ENCODE results near the gene TLK2. TPM values are rescaled to one million over a fixed set of nuclear protein-coding genes. Genes with fewer than 3 reads are reported as not detected.
"Not testable (repeated sequence)": the region's sequence is repeated elsewhere in the genome, so short reads cannot be mapped to it uniquely, and the experiment has no call there.

TLK2 gene
- total RNA-seq (2021) (50.9 and 54.7 TPM in 2 replicates), Bru-seq, nascent RNA (percentile 86 among the genes with signal in this experiment), BruChase-seq, experiment 1, labeled RNA remaining after a 2-hour chase (percentile 78 among the genes with signal in this experiment), BruChase-seq, experiment 2, labeled RNA remaining after a 6-hour chase (percentile 74 among the genes with signal in this experiment)
- long read RNA-seq, transcript TLK2-202 (21 exons, 3,227 nt) = major isoform, 13 of 50 reads
- long read RNA-seq, transcript TLK2-203 (22 exons, 3,449 nt) = minor isoform, 5 of 50 reads
- long read RNA-seq, partial matches to known transcripts = 5 of 50 reads
- long read RNA-seq, other reads (novel, unspliced or antisense) = 25 of 50 reads

DNA sequence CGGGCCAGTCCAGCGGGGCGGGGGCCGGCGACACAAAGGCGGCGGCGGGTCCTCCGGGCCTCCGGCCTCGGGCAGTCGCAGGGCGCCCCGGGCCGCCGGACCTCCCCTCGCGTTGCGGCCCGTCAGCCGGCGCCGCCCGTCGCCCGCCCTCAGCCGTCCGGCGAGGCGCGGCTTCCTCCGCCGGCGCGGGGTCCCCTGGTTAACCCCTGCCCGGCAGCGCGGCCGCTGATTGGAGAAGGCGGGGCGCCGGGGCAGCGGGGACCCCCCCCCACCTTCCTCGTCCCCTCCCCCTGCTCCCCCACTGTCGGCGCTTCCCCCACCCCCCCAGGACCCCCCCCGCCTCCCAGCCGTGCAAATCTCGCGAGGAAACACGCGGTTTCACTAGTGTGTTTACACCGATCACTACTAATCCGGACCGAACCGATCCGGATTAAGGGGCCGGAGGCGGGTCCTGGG, at the start of gene TLK2:
TLK2 (plus strand) TSS at position 402 of the 456 bp plus-strand sequence. CDS start 2,301 bp downstream, outside the sequence.
- Histone ChIP-seq H3K27ac (ENCODE audit: low read depth, low read length, poor library complexity, severe bottlenecking) (peak within 1 kb of the TSS; percentile 84), H3K9me3 (ENCODE audit: low read depth, low read length, poor library complexity, severe bottlenecking) (no peaks in the 10 kb centered on the region), H3K4me3 (ENCODE audit: low read depth, low read length, poor library complexity, severe bottlenecking) (peak within 1 kb of the TSS; percentile 66), H3K27me3 (replicated peaks; ENCODE audit: insufficient read depth, low read depth, low read length, poor library complexity) (no peaks in the 10 kb centered on the region), H3K4me1 (ENCODE audit: insufficient read depth, low read length, poor library complexity, severe bottlenecking) (no peaks in the 10 kb centered on the region), H3K36me3 (ENCODE audit: insufficient read depth, low read length, poor library complexity, severe bottlenecking) (no peaks in the 10 kb centered on the region)
- no TSS peak for BruUV-seq (replicated peaks)
- POLR2A ChIA-PET (ENCODE audit: low non-redundant PET) = no interaction called here
- DNase-seq (ENCODE audit: low spot score) = peak; percentile 86
- TF ChIP-seq EZH2 (IDR thresholded peaks at IDR 0.05; ENCODE audit: borderline replicate concordance, low read depth, low read length, poor library complexity, severe bottlenecking) (no peak), CTCF (conservative IDR thresholded peaks at IDR 0.05; ENCODE audit: low read depth, low read length) (no peak)
- CTCF ChIA-PET = no interaction called here
- intact Hi-C loops (cut with micrococcal nuclease; ENCODE audit: unreplicated experiment) = no loop called here

DNA sequence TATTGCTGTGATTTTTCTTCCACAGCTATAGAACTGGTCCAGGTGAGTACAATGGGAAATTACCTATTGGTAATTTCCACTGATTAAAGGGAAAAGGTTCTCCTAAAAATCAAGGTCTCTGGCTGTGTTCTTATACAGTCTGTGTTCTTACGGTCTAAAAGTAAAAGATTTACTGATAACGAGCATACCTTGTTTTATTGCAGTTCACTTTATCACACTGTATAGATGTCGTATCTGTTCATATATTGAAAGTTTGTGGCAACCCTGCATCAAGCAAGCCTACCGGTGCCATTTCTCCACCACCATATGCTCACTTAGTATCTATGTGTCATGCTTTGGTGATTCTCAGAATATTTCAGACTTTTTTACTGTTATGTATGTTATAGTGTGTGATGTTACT, 43.4 kb upstream of the TLK2 start:
- BruUV-seq (replicated peaks); POLR2A ChIA-PET (ENCODE audit: low non-redundant PET); H3K27me3 ChIP-seq (replicated peaks; ENCODE audit: insufficient read depth, low read depth, low read length, poor library complexity); H3K4me1 ChIP-seq (ENCODE audit: insufficient read depth, low read length, poor library complexity, severe bottlenecking); intact Hi-C loops (cut with micrococcal nuclease; ENCODE audit: unreplicated experiment); H3K36me3 ChIP-seq (ENCODE audit: insufficient read depth, low read length, poor library complexity, severe bottlenecking); CTCF ChIA-PET; H3K9me3 ChIP-seq (ENCODE audit: low read depth, low read length, poor library complexity, severe bottlenecking); DNase-seq (ENCODE audit: low spot score); H3K27ac ChIP-seq (ENCODE audit: low read depth, low read length, poor library complexity, severe bottlenecking); H3K4me3 ChIP-seq (ENCODE audit: low read depth, low read length, poor library complexity, severe bottlenecking): not testable (repeated sequence)

DNA sequence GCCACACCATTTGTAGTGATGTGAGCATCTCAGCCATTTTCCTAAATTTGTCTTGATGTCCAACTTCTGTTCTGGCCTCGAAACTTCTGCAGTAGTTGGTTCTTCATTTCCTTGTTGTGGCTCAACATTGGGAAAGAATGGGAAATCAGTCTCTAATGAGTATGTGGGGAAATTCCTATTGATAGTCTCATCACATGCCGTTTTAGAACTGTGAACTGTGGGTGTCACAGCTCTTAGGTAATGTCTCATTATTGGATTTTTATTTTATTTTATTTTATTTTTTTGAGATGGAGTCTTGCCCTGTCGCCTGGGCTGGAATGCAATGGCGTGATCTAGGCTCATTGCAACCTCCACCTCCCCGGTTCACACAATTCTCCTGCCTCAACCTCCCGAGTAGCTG, 37.4 kb upstream of the TLK2 start:
- H3K4me3 ChIP-seq (ENCODE audit: low read depth, low read length, poor library complexity, severe bottlenecking); intact Hi-C loops (cut with micrococcal nuclease; ENCODE audit: unreplicated experiment); DNase-seq (ENCODE audit: low spot score); POLR2A ChIA-PET (ENCODE audit: low non-redundant PET); H3K27ac ChIP-seq (ENCODE audit: low read depth, low read length, poor library complexity, severe bottlenecking); H3K4me1 ChIP-seq (ENCODE audit: insufficient read depth, low read length, poor library complexity, severe bottlenecking); CTCF ChIA-PET; BruUV-seq (replicated peaks); H3K9me3 ChIP-seq (ENCODE audit: low read depth, low read length, poor library complexity, severe bottlenecking); H3K27me3 ChIP-seq (replicated peaks; ENCODE audit: insufficient read depth, low read depth, low read length, poor library complexity): not testable (repeated sequence)
- H3K36me3 ChIP-seq (ENCODE audit: insufficient read depth, low read length, poor library complexity, severe bottlenecking) = peaks cover 12% of the 10 kb centered on the region

GRCh38 chr17:62444063-62444462, 34.6 kb upstream of the TLK2 start:
- H3K4me3 ChIP-seq (ENCODE audit: low read depth, low read length, poor library complexity, severe bottlenecking) = no peak overlapping the region
- H3K27me3 ChIP-seq (replicated peaks; ENCODE audit: insufficient read depth, low read depth, low read length, poor library complexity) = no peaks in the 10 kb centered on the region
- TF ChIP-seq EZH2 (IDR thresholded peaks at IDR 0.05; ENCODE audit: borderline replicate concordance, low read depth, low read length, poor library complexity, severe bottlenecking) (no peak), CTCF (conservative IDR thresholded peaks at IDR 0.05; ENCODE audit: low read depth, low read length) (no peak)
- ChIA-PET POLR2A (ENCODE audit: low non-redundant PET) (no interaction called here), CTCF (no interaction called here)
- H3K36me3 ChIP-seq (ENCODE audit: insufficient read depth, low read length, poor library complexity, severe bottlenecking) = peaks cover 28% of the 10 kb centered on the region
- H3K27ac ChIP-seq (ENCODE audit: low read depth, low read length, poor library complexity, severe bottlenecking) = no peak overlapping the region
- BruUV-seq (replicated peaks) = no TSS peak
- H3K4me1 ChIP-seq (ENCODE audit: insufficient read depth, low read length, poor library complexity, severe bottlenecking) = no peaks in the 10 kb centered on the region
- H3K9me3 ChIP-seq (ENCODE audit: low read depth, low read length, poor library complexity, severe bottlenecking) = no peaks in the 10 kb centered on the region
- DNase-seq (ENCODE audit: low spot score) = no peak
- intact Hi-C loops (cut with micrococcal nuclease; ENCODE audit: unreplicated experiment) = no loop called here

DNA sequence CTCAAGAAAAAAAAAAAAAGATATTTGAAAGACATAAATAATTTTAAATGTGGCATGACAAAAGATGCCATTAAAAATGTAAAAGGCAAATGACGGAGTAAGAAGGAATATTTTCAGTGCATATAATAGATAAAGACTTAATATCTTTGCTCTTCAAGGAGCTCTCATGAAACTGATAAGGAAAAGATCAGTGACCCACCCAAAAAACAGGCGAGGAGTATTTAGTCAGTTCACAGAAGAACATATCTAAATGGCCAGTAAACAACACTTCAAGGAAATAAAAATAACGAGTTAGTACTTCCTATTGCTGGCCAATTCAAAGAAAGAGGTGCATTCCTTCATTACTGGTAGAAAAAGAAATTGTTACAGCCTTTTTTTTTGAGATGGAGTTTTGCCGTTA, 32.8 kb upstream of the TLK2 start:
- POLR2A ChIA-PET (ENCODE audit: low non-redundant PET); H3K4me3 ChIP-seq (ENCODE audit: low read depth, low read length, poor library complexity, severe bottlenecking); BruUV-seq (replicated peaks); H3K9me3 ChIP-seq (ENCODE audit: low read depth, low read length, poor library complexity, severe bottlenecking); intact Hi-C loops (cut with micrococcal nuclease; ENCODE audit: unreplicated experiment); H3K4me1 ChIP-seq (ENCODE audit: insufficient read depth, low read length, poor library complexity, severe bottlenecking); DNase-seq (ENCODE audit: low spot score); H3K27me3 ChIP-seq (replicated peaks; ENCODE audit: insufficient read depth, low read depth, low read length, poor library complexity); CTCF ChIA-PET; H3K27ac ChIP-seq (ENCODE audit: low read depth, low read length, poor library complexity, severe bottlenecking): not testable (repeated sequence)
- peaks cover 28% of the 10 kb centered on the region for H3K36me3 ChIP-seq (ENCODE audit: insufficient read depth, low read length, poor library complexity, severe bottlenecking)

- H3K27me3 ChIP-seq (replicated peaks; ENCODE audit: insufficient read depth, low read depth, low read length, poor library complexity); H3K9me3 ChIP-seq (ENCODE audit: low read depth, low read length, poor library complexity, severe bottlenecking); BruUV-seq (replicated peaks); intact Hi-C loops (cut with micrococcal nuclease; ENCODE audit: unreplicated experiment); DNase-seq (ENCODE audit: low spot score); H3K36me3 ChIP-seq (ENCODE audit: insufficient read depth, low read length, poor library complexity, severe bottlenecking); H3K27ac ChIP-seq (ENCODE audit: low read depth, low read length, poor library complexity, severe bottlenecking); H3K4me3 ChIP-seq (ENCODE audit: low read depth, low read length, poor library complexity, severe bottlenecking); H3K4me1 ChIP-seq (ENCODE audit: insufficient read depth, low read length, poor library complexity, severe bottlenecking); POLR2A ChIA-PET (ENCODE audit: low non-redundant PET); CTCF ChIA-PET: not testable (repeated sequence)
Observed at GRCh38 chr17:62452195-62452594, 26.4 kb upstream of the TLK2 start.

Measured in A673 (cell line).